K562 (cell line): ENCODE results near the gene LSP1. TPM values are rescaled to one million over a fixed set of nuclear protein-coding genes. Genes with fewer than 3 reads are reported as not detected.

ENCODE experiments used
- BCL6 ChIP-seq: fragments of 250-450 bp; sonication (Bioruptor Pico); IDR thresholded peaks from 2 replicates; pipeline ENCODE4 v1.4.0; 2020
- CTCFL ChIP-seq: IDR thresholded peaks from 2 replicates; pipeline ENCODE4 v1.6.1; 2011; ENCODE audit warnings: borderline replicate concordance, low read depth, mild to moderate bottlenecking, moderate library complexity, low read length; ENCODE audit not compliant: insufficient read depth, poor library complexity, severe bottlenecking
- FOXJ2 ChIP-seq: fragments of 200-800 bp; sonication (Bioruptor generic); IDR thresholded peaks from 2 replicates; pipeline ENCODE4 v1.6.1; 2016; ENCODE audit warnings: missing genetic modification characterization, missing compliant biosample characterization
- HDAC3 ChIP-seq: fragments of 450-650 bp; IDR thresholded peaks from 2 replicates; pipeline ENCODE4 v1.6.1; 2018; ENCODE audit warnings: borderline replicate concordance, mild to moderate bottlenecking, moderate library complexity; ENCODE audit not compliant: partially characterized antibody
- HNRNPL ChIP-seq: fragments of 200-400 bp; formaldehyde crosslinking; IDR thresholded peaks from 2 replicates; pipeline ENCODE4 v1.6.1; 2017; ENCODE audit warnings: low read depth, mild to moderate bottlenecking, low read length
- KAT2B ChIP-seq: IDR thresholded peaks from one replicate; pipeline ENCODE4 v1.6.1; 2012; ENCODE audit warnings: low read depth, mild to moderate bottlenecking, control low read depth, inconsistent platforms, low read length, moderate library complexity
- KAT7 ChIP-seq: sonication (generic); formaldehyde crosslinking; IDR thresholded peaks from 2 replicates; pipeline ENCODE4 v1.8.0; 2022; ENCODE audit warnings: missing genetic modification reagents, mild to moderate bottlenecking, borderline replicate concordance
- NFXL1 ChIP-seq: fragments of 450-650 bp; formaldehyde crosslinking; IDR thresholded peaks from 2 replicates; pipeline ENCODE4 v1.4.0; 2021; ENCODE audit warnings: mild to moderate bottlenecking
- NR1H2 ChIP-seq: sonication (generic); formaldehyde crosslinking; IDR thresholded peaks from 2 replicates; pipeline ENCODE4 v1.4.0; 2020; ENCODE audit warnings: mild to moderate bottlenecking, missing genetic modification reagents
- SREBF2 ChIP-seq: sonication (generic); formaldehyde crosslinking; IDR thresholded peaks from 2 replicates; pipeline ENCODE4 v1.4.0; 2020; ENCODE audit warnings: mild to moderate bottlenecking, missing genetic modification reagents
- STAG1 ChIP-seq: sonication (generic); formaldehyde crosslinking; IDR thresholded peaks from 2 replicates; pipeline ENCODE4 v1.5.0; 2020; ENCODE audit warnings: missing genetic modification reagents, borderline replicate concordance
- SUPT5H ChIP-seq: fragments of 450-650 bp; IDR thresholded peaks from 2 replicates; pipeline ENCODE4 v1.6.1; 2016
- THRA ChIP-seq: fragments of 450-650 bp; IDR thresholded peaks from 2 replicates; pipeline ENCODE4 v1.6.1; 2017; ENCODE audit warnings: mild to moderate bottlenecking, moderate library complexity
- ZBTB7A ChIP-seq: IDR thresholded peaks from 2 replicates; pipeline ENCODE4 v1.6.1; 2011; ENCODE audit warnings: low read depth, mild to moderate bottlenecking, low read length, moderate library complexity, borderline replicate concordance; ENCODE audit not compliant: control insufficient read depth
- ZC3H8 ChIP-seq: fragments of 450-650 bp; IDR thresholded peaks from 2 replicates; pipeline ENCODE4 v1.6.1; 2017
- ZNF263 ChIP-seq: sonication (generic); formaldehyde crosslinking; IDR thresholded peaks from 2 replicates; pipeline ENCODE4 v1.8.0; 2022; ENCODE audit warnings: mild to moderate bottlenecking, missing genetic modification reagents, borderline replicate concordance
- ZNF282 ChIP-seq: sonication (generic); formaldehyde crosslinking; IDR thresholded peaks from 2 replicates; pipeline ENCODE4 v1.8.1; 2023; ENCODE audit warnings: missing genetic modification reagents
- polyA plus RNA-seq, 8 experiments: library from polyadenylated mRNA; depleted of rRNA in 4 of 8; stranded (reverse) in 5 of 8; unstranded in 3 of 8; fragments of >200 nt; fragmentation: Nextera tagmentation in 2 of 8; fragmentation: Illumina TruSeq in 1 of 8; extraction: Ambion mirVana in 2 of 8; extraction: Trizol in 1 of 8; gene quantifications; 2 replicates each; pipeline versions ENCODE4 v1.2.1 to v1.2.3, GENCODE V29; 2011 to 2014; ENCODE audit warnings: inconsistent platforms in 1 of 8, missing spikeins in 1 of 8
- total RNA-seq, 7 experiments: library from RNA; depleted of rRNA in 6 of 7; stranded (reverse); fragments of >200 nt in 6 of 7; fragmentation: Illumina TruSeq in 2 of 7; extraction: Trizol in 2 of 7; gene quantifications; 2 replicates each; pipeline versions ENCODE4 v1.2.1 to v1.2.3, GENCODE V29; 2011 to 2021; ENCODE audit warnings: low replicate concordance in 1 of 7
- TF ChIP-seq, protein P1 (sequence below): fragments of 200-400 bp; formaldehyde crosslinking; IDR thresholded peaks from 2 replicates; pipeline ENCODE4 v1.6.1; 2017; ENCODE audit warnings: mild to moderate bottlenecking, low read depth, low read length, moderate library complexity
- TF ChIP-seq, protein P2 (sequence below), 3 experiments: IDR thresholded peaks in 2 of 3; conservative IDR thresholded peaks in 1 of 3; 2 replicates each; pipeline ENCODE4 v1.5.1; 2011 to 2012; ENCODE audit warnings: low read length in 3 of 3, mild to moderate bottlenecking in 3 of 3, control low read depth in 2 of 3, improper control_type of control experiment in 1 of 3, inconsistent platforms in 1 of 3, low read depth in 1 of 3, mixed read lengths in 1 of 3, moderate library complexity in 1 of 3; ENCODE audit not compliant: insufficient read depth in 2 of 3

The LSP1 gene
- total and polyA plus RNA-seq, 9 of the 15 experiments (the other 6 are each of a cell fraction or from before 2014, with no cell fraction given) = 0.08 to 2.9 (median 0.65) TPM; not detected in 2

DNA sequence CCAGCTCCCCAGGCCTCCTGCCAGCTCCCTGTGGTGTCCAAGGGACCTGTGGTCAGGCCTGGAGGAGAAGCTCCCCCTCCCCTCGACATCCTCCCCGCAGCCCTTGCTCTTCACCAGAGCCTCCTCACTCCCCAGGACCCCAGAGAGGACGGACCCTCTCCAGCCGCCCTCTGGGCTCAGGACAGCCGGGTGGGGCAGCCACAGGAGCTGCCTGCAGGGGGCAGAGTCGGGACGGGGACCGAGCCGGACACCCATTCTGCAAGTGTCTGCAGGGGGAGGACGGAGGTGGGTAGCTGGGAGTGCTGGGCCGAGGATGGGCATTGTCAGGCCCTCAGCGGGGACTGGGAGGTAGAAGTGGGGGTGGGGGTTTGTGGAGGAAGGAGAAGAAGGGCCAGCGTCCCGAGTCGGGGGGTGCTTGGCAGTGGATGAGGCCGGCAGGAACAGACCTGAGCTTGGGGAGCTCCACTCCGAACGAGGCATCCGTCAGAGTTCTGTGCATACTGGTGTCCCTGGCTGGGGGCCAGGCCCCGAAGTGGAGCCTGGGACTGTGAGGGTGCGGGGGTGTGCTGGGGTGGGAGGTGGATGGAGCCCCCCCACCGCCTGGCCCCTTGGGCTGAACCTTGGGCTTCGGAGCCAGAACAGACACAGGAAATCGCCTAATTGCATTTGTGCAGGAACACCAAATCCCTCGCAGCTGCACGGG lies 23.6 kb downstream of the LSP1 start (continued):
- TF ChIP-seq THRA (no peak), KAT7 (no peak), ZBTB7A (peak; percentile 38; the same call in 1 of the 2 replicates), HDAC3 (no peak), NFXL1 (CRISPR knock-in tag) (no peak), NR1H2 (CRISPR knock-in tag) (no peak), STAG1 (CRISPR knock-in tag) (peak; percentile 28; the same call in 1 of the 2 replicates), FOXJ2 (tag) (no peak), SREBF2 (CRISPR knock-in tag) (no peak), CTCFL (peak; percentile 44), ZNF263 (CRISPR knock-in tag) (0 out of 2 replicates have a peak, but pooled peaks have one; percentile 51), KAT2B (no peak), ZNF282 (no peak), ZC3H8 (no peak), BCL6 (CRISPR knock-in tag) (no peak), HNRNPL (no peak), SUPT5H (no peak)
- TF ChIP-seq, protein P1, sequence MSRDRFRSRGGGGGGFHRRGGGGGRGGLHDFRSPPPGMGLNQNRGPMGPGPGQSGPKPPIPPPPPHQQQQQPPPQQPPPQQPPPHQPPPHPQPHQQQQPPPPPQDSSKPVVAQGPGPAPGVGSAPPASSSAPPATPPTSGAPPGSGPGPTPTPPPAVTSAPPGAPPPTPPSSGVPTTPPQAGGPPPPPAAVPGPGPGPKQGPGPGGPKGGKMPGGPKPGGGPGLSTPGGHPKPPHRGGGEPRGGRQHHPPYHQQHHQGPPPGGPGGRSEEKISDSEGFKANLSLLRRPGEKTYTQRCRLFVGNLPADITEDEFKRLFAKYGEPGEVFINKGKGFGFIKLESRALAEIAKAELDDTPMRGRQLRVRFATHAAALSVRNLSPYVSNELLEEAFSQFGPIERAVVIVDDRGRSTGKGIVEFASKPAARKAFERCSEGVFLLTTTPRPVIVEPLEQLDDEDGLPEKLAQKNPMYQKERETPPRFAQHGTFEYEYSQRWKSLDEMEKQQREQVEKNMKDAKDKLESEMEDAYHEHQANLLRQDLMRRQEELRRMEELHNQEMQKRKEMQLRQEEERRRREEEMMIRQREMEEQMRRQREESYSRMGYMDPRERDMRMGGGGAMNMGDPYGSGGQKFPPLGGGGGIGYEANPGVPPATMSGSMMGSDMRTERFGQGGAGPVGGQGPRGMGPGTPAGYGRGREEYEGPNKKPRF = no peak
- TF ChIP-seq, protein P2, sequence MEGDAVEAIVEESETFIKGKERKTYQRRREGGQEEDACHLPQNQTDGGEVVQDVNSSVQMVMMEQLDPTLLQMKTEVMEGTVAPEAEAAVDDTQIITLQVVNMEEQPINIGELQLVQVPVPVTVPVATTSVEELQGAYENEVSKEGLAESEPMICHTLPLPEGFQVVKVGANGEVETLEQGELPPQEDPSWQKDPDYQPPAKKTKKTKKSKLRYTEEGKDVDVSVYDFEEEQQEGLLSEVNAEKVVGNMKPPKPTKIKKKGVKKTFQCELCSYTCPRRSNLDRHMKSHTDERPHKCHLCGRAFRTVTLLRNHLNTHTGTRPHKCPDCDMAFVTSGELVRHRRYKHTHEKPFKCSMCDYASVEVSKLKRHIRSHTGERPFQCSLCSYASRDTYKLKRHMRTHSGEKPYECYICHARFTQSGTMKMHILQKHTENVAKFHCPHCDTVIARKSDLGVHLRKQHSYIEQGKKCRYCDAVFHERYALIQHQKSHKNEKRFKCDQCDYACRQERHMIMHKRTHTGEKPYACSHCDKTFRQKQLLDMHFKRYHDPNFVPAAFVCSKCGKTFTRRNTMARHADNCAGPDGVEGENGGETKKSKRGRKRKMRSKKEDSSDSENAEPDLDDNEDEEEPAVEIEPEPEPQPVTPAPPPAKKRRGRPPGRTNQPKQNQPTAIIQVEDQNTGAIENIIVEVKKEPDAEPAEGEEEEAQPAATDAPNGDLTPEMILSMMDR (IDR thresholded peaks at IDR 0.05 in 2 of 3, conservative IDR thresholded peaks at IDR 0.05 in 1 of 3; ENCODE audit: insufficient read depth in 2 of 3, low read depth in 1 of 3, low read length in 3 of 3) = peak; percentile 66 to 86 (median 78)
- TF ChIP-seq, all 486 proteins: peak for 11
